NCI-H510A treated with DMSO at 0.1 percent for 48 hours (cell line): ENCODE results near the gene PLOD1.
"Not testable (repeated sequence)": the region's sequence is repeated elsewhere in the genome, so short reads cannot be mapped to it uniquely, and the experiment has no call there.

Experiments
- DNase-seq: peaks from one replicate; lab custom pipeline; 2025; lab: John Stamatoyannopoulos, UW

PLOD1 gene

DNA sequence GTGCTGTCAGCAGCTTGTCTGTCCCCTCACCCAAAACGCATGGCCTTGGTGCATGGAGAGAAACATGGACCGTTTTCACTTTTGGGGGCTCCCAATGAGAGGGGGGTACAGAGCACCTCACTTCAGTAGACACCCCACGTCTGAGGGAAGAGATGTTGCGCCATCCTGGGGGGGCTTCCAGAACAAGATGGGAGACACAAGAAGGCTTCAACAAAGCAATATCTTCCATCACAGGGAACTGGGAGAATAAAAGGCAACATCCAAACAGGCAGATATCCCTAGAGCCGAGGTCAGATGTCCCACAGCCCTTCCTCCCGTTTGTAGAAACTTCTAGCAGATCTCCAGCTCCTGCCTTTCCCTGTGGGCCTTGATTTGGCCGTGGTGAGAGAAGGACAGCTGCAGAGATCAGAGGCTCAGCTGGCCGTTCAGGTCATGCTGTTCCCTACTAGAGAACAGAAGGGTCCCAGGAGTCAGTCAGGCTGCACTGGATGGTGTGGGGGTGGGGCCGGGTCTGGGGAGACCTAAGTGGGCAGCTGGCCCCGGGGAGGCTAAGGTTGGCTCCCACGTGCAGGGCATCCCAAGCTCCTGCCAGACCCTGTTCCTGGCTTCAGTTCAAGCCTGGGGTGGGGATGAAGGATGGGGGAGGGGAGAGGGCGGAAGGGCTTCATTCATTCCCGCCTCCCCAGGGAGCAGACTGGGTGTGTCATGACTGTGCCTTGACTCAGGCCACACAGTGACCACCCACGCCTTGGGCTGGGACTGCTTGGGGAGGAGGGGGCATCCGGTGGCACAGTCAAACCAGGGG is 4.4 kb downstream of the PLOD1 start:
- no peak for DNase-seq

DNA sequence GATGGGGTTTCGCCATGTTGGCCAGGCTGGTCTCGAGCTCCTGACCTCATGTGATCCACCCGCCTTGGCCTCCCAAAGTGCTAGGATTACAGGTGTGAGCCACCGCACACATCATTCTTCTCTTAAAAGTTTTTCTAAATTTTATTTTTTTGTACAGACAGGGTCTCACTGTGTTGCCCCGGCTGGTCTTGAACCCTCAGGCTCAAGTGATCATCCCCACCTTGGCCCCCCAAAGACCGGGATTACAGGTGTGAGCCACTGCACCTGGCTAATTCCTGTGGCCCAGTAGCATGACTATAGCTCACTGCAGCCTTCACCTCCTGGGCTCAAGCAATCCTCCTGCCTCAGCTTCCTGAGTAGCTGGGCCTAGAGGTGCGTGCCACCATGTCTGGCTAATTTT is 5.3 kb downstream of the PLOD1 start:
- DNase-seq: not testable (repeated sequence)

DNA sequence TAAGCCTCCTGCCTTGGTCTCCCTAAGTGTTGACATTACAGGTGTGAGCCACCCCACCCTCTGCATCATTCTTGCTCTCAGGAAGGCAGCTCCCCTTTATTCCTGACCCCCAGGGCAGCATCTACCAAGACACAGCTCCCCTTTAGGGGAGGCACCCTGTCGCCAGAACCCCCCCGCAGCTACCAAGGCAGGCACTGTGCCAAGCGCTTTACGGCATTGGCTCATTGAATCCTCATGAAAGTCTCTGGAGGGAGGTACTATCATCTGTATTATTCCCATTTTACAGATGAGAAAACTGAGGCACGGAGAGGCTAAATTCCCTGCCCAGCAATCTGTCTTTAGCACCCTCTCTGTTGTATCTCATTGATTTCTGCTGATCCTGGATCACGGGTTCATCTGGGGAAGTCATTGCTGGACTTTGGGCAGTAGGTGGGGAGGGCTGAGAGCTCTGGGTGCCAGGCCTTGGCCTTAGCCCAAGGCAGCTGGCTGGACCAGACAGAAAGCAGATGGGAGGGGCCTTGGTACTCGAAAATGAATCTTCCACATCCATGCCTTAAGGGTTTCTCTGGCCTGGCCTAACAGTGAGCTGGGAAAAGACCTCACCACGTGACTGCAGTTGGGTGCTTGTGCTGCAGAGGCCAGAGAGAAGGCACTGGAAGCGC is 5.9 kb downstream of the PLOD1 start:
- no peak for DNase-seq

DNA sequence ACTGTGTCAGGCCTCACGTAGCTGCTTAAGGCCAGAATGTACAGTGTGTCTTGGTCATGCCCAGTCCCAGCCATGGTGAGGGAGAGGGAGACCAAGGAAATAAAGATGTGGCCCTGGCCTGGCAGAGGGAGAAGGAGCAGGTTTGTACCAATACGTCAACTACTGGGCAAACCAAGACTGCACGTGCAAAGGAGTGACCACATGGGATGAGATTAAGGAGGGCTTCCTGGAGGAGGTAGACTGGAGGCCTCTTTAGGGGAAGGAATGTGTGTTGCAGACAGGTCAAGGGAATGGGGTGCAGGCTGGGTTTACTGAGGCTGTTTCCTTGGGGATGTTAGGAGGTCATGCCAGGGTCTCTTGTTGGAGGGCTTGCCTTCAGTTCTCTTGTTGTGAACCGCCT is 7.8 kb downstream of the PLOD1 start:
- no peak for DNase-seq

DNA sequence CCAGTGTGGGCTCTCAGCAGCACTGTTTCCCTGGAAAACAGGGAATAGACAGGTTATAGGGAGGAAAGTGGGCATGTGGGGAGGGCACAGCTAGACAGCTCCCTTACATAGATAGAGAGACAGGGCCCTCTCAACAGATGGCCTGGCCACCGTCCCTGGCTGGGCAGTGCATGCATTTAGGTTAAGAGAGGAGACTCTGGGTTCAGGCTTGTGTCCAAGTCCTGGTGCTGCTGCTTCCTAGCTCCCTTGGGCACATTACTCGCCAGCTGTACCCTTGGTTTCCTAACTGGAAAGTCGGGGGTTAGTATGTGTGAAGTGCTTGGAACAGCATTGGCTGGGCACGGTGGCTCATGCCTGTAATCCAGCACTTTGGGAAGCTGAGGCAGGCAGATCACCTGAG is 9.1 kb downstream of the PLOD1 start:
- DNase-seq: no peak

DNA sequence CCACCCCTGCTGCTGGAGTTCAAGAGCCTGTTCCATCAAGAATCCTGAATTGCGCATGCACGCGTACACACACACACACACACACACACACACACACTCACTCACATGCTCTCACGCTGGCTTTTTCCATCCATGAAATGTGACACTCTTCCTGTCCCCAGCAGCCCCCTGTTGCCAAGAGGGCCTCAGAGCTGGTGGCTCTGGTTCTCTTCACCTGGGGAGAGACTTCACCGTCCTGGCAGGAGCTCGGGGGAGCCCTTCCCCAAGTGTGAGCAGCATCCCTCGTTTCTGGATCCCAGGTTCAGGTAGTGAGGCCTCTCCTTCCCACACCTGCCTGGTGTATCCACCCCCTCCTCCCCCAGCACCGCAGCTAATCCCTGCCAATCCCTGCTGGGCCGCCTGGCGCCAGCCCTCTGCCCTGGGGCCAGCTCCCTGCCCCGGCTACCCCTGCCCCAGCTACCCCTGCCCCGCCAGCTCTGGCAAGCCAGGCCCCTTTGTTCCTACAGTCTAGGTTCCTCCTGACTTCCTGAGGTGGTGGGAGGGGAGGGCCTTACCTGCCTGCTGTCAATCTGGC is 9.9 kb downstream of the PLOD1 start:
- DNase-seq: peak; percentile 96

DNA sequence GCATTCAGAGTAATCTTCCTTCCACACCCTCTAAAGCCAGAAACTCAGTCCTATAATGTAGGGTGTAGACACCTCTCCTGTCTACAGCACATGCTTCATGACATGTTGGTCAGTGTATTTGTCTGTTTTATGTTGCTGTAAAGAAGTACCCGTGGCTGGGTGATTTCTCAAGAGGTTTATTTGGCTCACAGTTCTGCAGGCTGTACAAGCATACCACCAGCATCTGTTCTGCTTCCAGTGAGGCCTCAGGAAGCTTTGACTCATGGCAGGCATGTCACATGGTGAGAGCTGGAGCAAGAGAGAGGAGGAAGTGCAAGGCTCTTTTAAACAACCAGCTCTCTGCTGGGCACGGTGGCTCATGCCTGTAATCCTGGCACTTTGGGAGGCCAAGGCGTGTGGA is 12.1 kb downstream of the PLOD1 start:
- DNase-seq: no peak

DNA sequence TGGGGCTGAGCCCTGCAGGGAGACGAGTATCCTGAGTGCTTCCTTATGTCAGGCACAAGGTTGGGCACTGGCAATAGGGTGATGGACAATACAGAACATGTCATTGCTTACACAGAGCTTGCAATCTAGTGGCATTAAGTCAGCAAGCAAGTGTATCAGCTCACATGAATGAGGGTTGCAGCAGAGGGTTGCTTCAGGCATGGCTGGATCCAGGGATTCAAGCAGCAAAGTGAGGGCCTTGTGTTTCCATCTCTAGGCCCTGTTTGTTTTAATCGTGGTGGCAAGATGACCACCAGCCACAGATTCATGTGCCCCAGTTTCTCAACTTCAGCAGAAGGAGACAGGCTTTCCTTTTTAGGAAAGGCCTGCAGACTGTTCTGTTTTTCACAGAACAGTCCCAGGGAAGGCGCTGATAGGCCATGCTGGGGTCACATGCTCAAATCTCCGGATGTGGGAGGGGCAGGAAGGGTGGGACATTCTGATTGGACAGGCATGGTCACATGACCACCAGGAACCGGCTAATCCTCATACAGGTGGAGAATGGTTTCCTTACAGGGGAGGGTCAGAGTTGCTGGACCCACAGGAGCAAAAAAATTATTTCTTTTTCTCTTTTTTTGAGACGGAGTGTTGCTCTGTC is 14.4 kb downstream of the PLOD1 start:
- DNase-seq: no peak

DNA sequence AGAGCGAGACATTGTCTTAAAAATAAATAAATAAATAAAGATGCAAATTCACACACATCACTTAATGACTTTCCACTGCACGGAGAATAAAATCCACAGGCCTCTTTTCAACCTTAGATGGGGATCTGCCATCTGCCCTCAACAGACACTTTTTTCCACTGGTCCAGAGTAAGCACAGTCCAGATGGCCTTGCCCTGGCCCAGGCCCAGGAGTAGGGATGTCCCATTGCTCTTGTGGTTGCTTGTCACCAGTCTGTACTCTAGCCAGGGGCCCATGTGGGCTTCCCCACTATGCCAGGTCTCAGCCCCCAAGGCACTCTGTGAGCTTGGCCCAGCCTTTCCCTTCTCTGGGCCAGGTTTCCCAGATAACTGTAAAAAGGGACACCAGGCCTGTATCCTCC is 17.4 kb downstream of the PLOD1 start:
- no peak for DNase-seq

DNA sequence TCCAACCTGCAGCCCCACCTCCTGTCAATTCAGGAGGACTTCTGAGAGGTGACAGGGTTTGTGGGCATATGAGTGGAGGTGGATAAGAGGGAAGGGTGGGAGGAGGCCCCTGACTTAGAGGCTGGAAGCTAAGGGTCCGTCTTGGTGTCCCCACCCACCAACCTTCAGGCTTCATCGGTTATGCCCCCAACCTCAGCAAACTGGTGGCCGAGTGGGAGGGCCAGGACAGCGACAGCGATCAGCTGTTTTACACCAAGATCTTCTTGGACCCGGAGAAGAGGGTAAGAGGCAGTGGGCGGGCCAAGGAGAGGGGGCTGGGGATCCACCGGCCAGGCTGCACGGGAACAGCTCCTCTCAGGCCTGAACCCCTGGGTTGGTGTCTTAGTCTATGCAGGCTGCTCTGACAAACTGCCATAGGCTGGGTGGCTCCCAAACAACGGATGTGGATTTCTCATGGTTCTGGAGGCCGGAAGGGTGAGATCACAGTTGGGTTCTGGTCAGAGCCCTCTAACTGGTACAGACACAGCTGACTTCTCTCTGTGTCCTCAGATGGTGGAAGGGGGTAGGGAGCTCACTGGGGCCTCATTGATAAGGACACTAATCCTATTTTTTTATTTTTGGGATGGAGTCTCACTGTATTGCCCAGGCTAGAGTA is 18.1 kb downstream of the PLOD1 start:
- no peak for DNase-seq

DNA sequence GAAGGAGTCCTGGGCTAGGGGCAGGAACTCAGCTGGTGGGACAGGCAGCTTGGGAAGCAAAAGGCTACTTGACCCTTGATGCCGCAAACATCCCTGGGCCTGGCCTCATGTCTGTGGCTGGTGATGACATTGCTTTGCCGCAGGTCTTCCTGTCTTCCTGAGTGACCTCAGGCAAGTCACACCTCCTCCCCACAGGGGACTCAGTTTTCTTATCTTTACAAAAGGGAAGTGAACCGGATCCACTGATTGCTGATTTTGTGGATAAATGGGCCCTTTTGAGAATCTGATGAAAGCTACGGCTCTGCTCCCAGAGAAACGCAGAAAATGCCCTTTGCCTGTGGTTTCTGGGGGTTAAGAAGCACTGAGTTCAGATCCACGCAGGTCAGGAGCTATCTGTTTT is 20.7 kb downstream of the PLOD1 start:
- DNase-seq: no peak

DNA sequence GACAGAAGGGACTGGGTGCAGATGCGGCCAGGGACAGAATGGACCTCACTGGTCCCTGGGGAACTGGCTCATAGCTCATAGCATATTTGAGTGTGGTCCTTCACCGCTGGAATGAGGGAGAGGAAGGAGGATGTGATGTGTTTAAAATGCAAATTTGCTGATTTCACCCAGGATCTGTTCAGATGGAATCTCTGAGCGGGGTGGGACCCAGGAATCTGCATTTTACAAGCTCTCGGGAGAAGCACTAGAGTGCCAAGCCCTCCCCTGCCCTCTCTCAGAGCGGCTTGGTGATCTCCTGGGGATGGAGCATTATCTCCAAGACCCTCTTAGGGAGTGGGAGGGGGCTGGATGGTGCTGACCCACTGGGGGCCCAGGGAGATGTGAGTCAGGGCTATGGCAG is 22.9 kb downstream of the PLOD1 start:
- DNase-seq: no peak

DNA sequence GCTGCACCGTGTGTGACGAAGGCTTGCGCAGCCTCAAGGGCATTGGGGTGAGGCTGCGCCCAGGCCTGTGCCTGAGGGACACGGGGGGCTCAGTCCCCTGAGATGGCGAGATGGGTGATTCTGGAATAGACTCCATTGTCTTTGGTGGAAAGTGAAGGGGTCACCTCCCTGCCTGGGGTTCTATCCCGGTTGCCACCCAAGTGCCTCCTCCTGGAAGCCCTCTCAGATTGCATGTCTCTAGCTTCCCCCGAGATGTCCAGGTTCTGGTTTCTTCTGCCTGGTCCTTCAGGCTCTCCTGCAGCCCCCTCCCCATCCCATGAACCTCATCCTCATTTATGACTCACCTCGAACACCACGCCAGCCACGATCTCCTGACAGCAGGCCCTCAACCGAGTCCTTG is 23.4 kb downstream of the PLOD1 start:
- no peak for DNase-seq

DNA sequence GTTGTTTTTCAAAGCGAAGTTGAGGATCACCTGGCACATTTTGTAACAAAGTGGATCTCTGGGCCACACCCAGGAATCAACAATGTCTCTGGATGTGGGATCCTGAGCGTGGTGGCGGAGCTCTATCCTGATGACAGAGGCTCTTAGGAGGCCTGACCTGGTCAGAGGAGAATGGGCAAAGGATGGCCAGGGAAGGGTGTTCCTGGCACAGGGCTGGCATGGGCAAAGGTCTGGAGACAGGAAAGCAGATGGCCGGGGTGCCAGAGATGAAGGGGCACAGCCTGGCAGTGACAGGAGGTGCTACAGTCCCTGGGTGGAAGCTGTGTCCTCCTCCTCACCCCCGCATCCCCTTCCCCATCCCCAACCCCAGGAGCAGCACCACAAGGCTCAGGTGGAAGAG is 25.8 kb downstream of the PLOD1 start:
- DNase-seq: no peak

DNA sequence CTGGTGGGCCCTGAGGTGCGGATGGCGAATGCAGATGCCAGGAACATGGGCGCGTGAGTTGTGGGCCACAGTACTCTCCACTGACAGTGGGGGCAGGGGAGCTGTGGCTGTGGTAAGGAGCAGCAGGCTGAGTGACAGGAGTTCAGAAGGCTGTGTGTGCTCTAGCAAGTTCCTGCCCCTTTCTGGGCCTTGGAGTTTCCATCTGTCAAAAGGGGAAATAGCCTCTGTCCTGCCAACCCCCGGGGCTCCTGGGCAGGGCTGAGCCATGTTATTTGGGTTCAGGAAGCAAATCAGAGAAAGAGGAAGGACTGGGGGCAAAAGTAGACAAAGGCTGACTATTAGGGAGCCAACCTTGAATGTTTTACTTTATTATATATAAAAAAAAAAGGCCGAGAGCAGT is 26.2 kb downstream of the PLOD1 start:
- no peak for DNase-seq

DNA sequence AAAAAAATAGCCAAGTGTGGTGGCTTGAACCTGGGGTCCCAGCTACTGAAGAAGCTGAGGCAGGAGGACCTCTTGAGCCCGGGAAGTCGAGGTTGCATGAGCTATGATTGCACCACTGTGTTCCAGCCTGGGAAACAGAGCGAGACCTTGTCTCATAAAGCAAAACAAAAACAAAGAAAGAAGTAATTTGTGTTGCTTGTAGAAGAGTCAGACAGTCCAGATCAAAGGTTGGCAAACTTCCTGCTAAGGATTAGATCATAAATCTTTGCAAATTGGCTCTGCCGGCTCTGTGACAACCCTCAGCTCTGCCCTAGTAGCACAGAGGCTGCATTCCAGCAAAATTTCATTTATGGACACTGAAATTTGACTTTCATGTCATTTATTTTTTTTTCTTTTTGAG is 26.7 kb downstream of the PLOD1 start:
- no peak for DNase-seq

DNA sequence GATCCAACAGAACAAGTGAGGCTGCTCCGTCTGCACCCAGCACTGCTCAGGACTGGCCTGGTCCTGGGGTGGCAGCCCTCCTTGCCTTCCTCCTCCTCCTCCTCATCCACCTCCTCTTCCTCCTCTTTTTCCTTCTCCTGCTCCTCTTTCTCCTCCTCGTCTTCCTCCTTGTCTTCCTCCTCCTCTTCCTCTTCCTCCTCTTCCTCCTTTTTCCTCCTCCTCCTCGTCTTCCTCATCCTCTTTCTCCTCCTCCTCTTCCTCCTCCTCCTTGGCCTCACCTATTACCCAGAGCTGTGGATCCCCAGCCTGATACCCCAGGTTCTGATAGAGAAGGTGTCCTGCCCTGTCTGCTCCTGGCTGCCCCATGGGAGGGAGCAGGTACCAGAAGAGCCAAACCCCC is 29.1 kb downstream of the PLOD1 start:
- no peak for DNase-seq

DNA sequence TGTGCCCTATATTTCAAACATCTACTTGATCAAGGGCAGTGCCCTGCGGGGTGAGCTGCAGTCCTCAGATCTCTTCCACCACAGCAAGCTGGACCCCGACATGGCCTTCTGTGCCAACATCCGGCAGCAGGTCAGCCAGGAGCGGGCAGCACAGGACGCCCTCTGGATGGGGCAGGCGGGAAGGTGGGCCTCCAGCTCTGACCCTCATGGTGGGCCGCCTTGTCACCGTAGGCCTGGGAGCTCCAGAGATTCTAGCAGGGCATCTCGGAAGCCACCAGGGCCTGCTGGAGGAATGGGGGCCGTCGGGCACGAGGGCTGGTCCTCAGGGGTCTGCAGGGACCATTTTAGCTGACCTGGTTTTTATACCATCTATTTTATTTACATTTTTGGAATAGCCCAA is 30.1 kb downstream of the PLOD1 start:
- no peak for DNase-seq

DNA sequence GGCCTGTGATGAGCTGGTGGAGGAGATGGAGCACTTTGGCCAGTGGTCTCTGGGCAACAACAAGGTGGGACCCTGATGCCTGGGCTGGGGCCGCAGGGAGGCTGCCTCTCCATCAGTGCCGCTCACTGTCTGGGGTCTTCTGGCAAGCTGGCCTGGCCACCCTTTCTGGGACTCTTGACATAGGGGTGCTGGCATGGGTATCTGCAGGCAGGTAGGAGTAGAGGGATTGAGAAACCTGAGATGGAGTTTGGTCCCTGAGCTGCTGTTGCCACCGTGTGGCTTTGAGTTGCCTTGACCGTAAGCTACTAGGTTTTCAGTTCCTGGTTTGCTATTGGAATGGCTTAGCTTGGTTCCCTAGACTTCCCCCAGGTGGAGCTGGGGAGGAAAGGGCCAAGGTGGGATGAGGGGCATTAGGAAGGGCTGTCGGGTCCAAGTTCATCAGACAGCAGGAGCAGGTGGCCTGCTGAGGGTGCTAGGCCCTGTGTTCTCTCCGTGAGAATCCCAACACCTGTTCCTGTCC is 32.6 kb downstream of the PLOD1 start:
- DNase-seq: peak; percentile 95

DNA sequence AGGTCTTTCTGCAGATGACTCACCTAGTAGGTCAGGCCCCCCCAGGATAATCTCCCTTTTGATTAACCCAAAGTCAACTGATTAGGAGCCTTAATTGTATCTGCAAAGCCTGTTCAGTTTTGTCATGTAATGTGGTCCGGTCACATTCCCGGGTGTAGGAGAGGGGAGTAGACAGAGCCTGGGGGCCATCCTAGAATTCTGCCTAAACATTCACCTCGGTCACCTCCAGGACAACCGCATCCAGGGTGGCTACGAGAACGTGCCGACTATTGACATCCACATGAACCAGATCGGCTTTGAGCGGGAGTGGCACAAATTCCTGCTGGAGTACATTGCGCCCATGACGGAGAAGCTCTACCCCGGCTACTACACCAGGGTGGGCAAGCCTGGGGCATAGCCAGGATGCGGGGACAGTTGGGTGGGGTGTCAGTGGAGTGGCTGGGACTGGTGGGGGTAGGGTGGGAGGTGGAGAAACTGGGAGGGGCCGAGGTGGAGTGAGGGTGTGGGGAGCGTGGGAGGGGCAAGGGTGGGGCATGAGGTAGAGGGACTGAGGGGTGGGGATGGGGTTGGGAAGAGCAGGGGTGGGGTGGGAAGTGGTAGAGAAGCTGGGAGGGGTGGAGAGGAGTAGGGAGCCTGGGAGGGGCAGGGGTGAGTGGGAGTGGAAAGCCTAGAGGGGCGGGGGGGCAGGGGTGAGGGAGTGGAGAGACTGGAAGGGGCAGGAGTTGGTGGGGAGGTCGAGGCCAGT is 36.1 kb downstream of the PLOD1 start:
- no peak for DNase-seq

DNA sequence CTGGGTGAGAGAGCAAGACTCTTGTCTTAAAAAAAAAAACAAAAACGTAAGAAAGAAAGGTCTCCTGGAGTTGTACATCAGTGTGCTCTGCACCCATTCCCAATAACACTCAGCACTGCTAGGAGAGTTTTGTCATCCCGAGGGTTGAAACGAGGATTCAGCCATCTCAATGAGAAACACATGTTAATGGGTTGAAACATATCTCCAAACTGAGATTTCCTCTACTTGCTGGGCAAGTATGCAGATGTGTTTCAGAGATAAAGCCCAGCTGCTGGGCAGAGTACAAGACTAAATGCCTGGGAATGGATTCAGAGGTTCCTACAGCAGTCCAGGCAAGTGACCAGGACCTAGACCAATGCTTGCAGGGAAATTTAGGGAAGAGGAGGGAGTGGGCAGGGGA is 43.1 kb downstream of the PLOD1 start:
- DNase-seq: no peak

DNA sequence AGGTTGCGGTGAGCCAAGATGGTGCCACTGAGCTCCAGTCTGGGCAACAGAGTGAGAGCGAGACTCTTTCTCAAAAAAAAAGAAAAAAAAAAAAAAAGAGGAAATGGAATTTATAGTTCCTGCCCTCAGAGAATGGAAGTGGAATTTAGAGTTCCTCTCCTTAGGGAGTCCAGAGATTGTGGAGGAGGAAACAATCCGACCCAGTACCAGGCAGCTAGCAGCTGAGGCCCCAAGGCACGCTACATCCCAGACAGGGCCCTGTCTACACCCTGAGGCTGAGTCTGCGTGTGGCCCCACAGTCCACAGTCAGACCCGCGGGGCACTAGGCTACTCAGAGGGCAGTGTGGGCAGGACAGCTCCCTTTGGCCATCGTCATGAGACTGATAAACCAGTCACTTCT is 43.8 kb downstream of the PLOD1 start:
- DNase-seq: no peak
